ENCODE data around the gene TNK2. TPM values are rescaled to one million over a fixed set of nuclear protein-coding genes. Genes with fewer than 3 reads are reported as not detected.

The TNK2 gene
- total and polyA plus RNA-seq, 2 of the 8 experiments (the other 6 are each of a cell fraction or from before 2014, with no cell fraction given): 10.4 to 33.9 TPM

GRCh38 chr3:195896361-195897080, 11.8 kb downstream of the TNK2 start (continued):
- TF ChIP-seq CHD7 (IDR thresholded peaks at IDR 0.05; ENCODE audit: insufficient replicate concordance, low read length) (peak; percentile 95), CHD1 (IDR thresholded peaks at IDR 0.05; ENCODE audit: low read depth, low read length) (no peak)
